Measurements from ENCODE around the gene LRFN4. TPM values are rescaled to one million over a fixed set of nuclear protein-coding genes. Genes with fewer than 3 reads are reported as not detected.

The LRFN4 gene
- total RNA-seq, 1 experiment from 2014 or later: 66.7 TPM

DNA sequence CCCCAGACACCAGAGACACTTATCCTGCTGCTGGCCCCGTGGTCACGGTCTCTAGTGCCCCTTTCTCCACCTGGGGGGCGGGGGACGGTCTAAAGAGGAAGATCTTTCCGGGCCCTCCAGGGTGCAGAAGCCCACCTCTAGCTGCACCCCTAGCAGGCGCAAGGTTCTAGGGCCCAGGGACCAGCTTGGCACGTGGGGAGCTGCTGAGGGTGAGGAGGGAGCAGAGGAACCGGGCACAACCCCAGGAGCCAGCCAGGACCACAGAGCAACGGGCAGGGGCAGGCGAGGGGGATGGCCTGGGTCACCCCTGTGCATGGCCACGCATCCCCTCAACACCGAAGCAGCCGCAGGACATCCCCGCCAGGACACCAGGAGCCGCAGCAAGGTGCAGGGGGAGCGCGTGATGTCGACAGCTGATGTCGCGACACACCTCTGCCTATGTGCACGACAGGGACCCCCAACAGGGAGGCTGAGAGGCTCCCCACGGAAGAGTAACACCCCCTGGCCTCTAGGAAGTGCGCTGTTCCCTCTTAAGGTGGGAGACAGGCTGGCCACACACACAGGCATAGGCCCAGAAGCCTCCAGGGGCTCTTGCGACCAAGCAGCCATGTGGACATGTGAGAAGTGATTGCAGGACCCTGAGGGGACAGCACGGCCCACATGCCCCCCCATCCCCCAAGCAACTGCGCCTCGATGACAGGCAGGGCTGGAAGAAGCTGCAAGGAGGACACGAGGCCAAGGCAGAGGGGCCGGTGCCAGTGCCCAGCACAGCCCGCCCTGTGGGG, 5.1 kb downstream of the LRFN4 start:
- Histone ChIP-seq H2BK5ac (ENCODE audit: insufficient read length, low read length) (no peak overlapping the region), H3K79me1 (ENCODE audit: insufficient read depth, low read depth, low read length, poor library complexity, severe bottlenecking) (no peaks in the 10 kb centered on the region), H3K9ac (ENCODE audit: extremely low read depth, insufficient read length, low read length) (no peak overlapping the region), H2AK5ac (ENCODE audit: insufficient read length, low read length) (no peak overlapping the region), H4K91ac (ENCODE audit: insufficient read length, low read depth, low read length) (no peak overlapping the region), H3K9me3 (ENCODE audit: control insufficient read depth, low read depth, low read length) (no peaks in the 10 kb centered on the region), H2BK20ac (ENCODE audit: low read depth, low read length, poor library complexity, severe bottlenecking) (no peak overlapping the region), H3K4me1 (ENCODE audit: insufficient read depth, low read length) (no peaks in the 10 kb centered on the region), H3K56ac (ENCODE audit: insufficient read length, low read depth, low read length) (no peak overlapping the region), H3K4ac (ENCODE audit: low read depth, low read length) (no peak overlapping the region), H3K23ac (ENCODE audit: insufficient read length, low read depth, low read length) (no peak overlapping the region), H3T11ph (ENCODE audit: low read length) (no peak overlapping the region), H3K23me2 (ENCODE audit: insufficient read length, low read depth, low read length, poor library complexity, severe bottlenecking) (peaks cover 3% of the 10 kb centered on the region), H2AFZ (ENCODE audit: low read length) (no peak overlapping the region), H2BK12ac (ENCODE audit: insufficient read length, low read depth, low read length) (no peak overlapping the region), H3K18ac (ENCODE audit: insufficient read length, low read depth, low read length) (no peak overlapping the region), H4K20me1 (ENCODE audit: control insufficient read depth, insufficient read depth, insufficient read length) (no peaks in the 10 kb centered on the region), H3K4me2 (ENCODE audit: insufficient read depth, insufficient read length, low read length) (no peak overlapping the region), H3K27me3 (ENCODE audit: insufficient read depth, low read length) (no peaks in the 10 kb centered on the region), H2BK120ac (ENCODE audit: low read depth, low read length, poor library complexity, severe bottlenecking) (no peak overlapping the region), H3K79me2 (ENCODE audit: insufficient read depth, low read length) (no peaks in the 10 kb centered on the region), H4K5ac (ENCODE audit: insufficient read length, low read depth, low read length) (no peak overlapping the region), H3K27ac (ENCODE audit: insufficient read length, low read depth, low read length) (no peak overlapping the region), H4K8ac (replicated peaks; ENCODE audit: insufficient read length, low read depth, low read length) (no peak overlapping the region), H2BK15ac (ENCODE audit: low read depth, low read length) (no peak overlapping the region), H3K14ac (ENCODE audit: insufficient read depth, low read length) (no peak overlapping the region)
- Mint-ChIP-seq H3K4me1 (peaks cover 0 to 3% of the 10 kb centered on the region in 2 experiments; a peak in 2 of 4 replicates), H3K27me3 (ENCODE audit: low read depth) (no peaks in the 10 kb centered on the region), H3K36me3 (ENCODE audit: insufficient read depth in 1 of 3, low read depth in 3 of 3) (peaks cover 0 to 7% (median 2%) of the 10 kb centered on the region in 3 experiments; a peak in 3 of 7 replicates), H3K4me3 (no peak overlapping the region), H3K9me3 (no peaks in the 10 kb centered on the region), H3K27ac (no peak overlapping the region)
- no CpG with 5 or more reads among the region's 30 CpGs for WGBS (ENCODE audit: extremely low coverage, insufficient read length, low lambda C conversion rate)
- TF ChIP-seq, protein P1, sequence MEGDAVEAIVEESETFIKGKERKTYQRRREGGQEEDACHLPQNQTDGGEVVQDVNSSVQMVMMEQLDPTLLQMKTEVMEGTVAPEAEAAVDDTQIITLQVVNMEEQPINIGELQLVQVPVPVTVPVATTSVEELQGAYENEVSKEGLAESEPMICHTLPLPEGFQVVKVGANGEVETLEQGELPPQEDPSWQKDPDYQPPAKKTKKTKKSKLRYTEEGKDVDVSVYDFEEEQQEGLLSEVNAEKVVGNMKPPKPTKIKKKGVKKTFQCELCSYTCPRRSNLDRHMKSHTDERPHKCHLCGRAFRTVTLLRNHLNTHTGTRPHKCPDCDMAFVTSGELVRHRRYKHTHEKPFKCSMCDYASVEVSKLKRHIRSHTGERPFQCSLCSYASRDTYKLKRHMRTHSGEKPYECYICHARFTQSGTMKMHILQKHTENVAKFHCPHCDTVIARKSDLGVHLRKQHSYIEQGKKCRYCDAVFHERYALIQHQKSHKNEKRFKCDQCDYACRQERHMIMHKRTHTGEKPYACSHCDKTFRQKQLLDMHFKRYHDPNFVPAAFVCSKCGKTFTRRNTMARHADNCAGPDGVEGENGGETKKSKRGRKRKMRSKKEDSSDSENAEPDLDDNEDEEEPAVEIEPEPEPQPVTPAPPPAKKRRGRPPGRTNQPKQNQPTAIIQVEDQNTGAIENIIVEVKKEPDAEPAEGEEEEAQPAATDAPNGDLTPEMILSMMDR (conservative IDR thresholded peaks at IDR 0.05): no peak
- DNase-seq: no peak

Measured in H9 (cell line).